Measurements from ENCODE around the gene TSC1.

The TSC1 gene

GRCh38 chr9:132857616-132858342, 86.6 kb downstream of the TSC1 start:
- no peak for DNase-seq

GRCh38 chr9:132857031-132857430, 87.4 kb downstream of the TSC1 start:
- DNase-seq = no peak

GRCh38 chr9:132855904-132856303, 88.5 kb downstream of the TSC1 start:
- no peak for DNase-seq

GRCh38 chr9:132854832-132855231, 89.6 kb downstream of the TSC1 start:
- DNase-seq = no peak

- no peak for DNase-seq
These were observed 90.9 kb downstream of the TSC1 start for GRCh38 chr9:132853482-132853881.

GRCh38 chr9:132849185-132849706, 95.2 kb downstream of the TSC1 start:
- no peak for DNase-seq

GRCh38 chr9:132846918-132847515, 97.4 kb downstream of the TSC1 start:
- DNase-seq = no peak

- no peak for DNase-seq
These were observed 98.1 kb downstream of the TSC1 start for GRCh38 chr9:132846109-132846917.

GRCh38 chr9:132842124-132843044, 102.0 kb downstream of the TSC1 start:
- DNase-seq = no peak
